ENCODE measurements around the gene C1QTNF3.
A peak's percentile ranks its signal among the peaks of the same experiment; 100 is the strongest.

Gene C1QTNF3

DNA sequence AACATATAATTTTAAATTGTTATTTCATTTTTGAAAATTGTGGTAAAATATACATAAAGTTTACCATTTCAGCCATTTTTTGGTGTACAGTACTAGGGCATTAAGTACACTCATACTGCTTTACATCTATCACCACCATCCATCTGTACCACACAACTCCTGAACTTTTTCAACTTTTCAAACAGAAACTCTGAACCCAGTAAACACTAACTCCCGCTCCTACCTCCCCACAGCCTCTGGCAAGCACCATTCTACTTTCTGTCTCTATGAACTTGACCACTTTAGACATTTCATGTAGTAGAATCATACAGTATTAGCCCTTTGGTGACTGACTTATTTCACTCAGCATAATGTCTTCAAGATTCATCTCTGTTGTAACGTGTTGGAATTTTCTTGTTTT lies 50.1 kb downstream of the C1QTNF3 start:
- DNase-seq: no peak

DNA sequence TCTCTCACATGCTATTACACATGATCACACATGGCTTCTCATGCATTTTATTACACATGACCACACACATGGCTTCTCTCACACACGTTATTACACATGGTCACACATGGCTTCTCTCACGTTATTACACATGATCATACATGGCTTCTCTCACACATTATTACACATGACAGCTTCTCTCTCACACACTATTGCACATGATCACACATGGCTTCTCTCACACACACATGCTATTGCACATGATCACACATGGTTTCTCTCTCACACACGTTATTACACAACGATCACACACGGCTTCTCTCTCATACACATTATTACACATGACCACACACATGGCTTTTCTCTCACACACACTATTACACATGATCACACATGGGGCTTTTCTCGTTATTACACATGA lies 57.6 kb downstream of the C1QTNF3 start:
- no peak for DNase-seq

DNA sequence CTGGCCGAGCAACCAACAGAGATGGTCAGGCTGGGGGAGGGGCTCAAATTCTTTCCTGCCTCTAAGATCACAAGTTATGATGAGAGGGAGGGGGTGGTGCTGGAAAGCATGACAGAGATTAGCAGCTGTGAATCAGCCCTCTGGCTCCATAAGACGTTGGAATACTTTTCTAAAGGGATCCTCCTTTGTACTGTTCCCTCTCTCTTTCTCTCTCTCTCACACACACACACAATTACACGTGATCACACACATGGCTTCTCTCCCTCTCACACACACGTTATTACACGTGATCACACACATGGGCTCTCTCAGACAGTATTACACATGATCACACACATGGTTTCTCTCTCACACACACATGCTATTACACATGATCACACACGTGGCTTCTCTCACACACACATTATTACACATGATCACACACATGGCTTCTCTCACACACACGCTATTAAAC lies 58.3 kb downstream of the C1QTNF3 start, which contains the start of gene SLC45A2:
SLC45A2 (minus strand) TSS at position 23 of the 454 bp plus-strand sequence. CDS start 110 bp downstream, outside the sequence.
- no peak for DNase-seq

DNA sequence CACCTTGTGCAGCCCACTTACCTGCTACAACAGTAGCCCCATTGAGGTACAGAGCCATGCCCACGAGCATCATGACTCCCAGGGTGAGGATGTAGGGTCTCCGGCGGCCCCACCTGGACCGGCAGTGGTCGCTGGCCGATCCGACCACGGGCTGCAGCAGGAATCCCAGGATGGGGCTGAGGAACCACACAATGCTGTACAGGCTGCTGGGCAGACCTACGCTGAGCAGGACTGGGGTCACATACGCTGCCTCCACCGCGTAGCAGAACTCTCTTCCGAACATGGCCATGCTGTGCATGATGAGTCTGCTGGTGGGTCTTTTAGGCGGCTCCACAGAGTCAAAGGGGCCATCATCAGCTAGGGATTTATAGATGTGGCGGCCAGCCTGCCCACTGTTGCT lies 58.8 kb downstream of the C1QTNF3 start:
- no peak for DNase-seq

DNA sequence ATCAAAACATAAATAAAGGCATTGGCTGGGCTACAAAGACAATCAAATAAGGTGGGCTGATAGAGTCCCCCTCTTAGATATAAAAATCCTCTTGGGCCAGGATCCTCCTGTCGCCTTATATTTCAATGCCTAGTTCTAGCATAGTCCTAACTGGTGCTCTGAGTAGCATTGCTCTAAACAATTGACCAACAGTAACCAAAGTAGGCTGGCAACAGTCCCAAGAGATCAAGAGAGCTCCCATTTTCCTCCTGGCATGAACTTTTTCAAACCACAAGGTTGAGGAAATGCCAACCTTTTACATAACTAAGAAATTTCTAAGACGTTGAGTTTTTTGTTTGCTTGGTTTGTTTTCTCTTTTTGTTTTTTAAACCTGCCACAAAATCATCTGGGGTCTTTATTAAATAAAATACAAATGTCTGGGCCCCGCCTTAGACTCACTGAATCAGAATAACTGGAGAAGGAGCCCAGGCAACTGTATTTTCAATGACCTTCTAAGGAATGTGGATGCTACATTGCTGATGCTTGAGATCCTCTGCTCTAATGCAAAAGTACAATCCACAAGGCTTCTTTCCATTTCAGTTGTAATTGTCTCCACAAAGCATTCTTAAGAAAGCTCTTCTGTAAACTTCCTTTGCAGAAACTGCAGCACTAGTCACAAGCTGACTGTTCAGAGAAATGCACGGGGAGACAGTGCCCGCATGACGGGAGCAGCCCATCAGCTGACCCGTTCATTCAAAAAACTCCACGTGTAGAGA lies 61.4 kb downstream of the C1QTNF3 start:
- no peak for DNase-seq

DNA sequence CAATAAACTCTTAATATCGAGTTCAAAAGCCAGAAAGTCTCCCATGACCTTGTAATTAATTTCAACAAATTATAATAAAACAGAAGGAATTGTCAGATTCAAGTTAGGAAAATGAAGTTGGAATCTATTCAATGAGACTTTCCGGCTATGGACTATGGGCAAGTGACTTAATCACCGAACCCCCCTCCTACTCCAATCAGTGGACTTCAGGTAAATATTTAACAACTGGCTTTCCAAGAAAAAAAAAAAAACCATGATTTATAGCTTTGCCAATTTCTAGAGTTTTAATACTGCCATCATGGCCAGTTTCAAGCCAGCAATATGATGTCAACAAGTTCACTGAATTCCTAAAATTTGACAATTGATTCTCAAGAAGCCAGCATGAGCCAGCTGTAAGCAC lies 63.0 kb downstream of the C1QTNF3 start:
- DNase-seq: no peak

DNA sequence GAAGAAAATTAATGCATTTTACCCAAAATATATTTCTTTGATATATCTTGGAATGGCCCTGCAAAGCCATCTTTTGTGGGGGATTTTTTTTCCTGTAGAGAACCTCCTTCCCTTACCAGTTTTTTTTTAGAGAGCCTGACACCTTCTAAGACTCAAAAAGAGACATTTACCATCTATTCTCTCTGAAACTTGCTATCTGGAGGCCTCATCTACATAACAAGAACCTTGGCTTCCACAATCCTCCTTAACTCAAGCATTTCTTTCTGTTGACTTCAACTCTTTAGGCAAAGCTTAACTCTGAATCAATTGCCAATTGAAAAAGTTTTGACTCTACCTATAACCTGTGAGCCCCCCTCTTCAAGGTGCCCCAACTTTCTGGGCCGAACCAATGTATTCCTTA lies 64.7 kb downstream of the C1QTNF3 start:
- no peak for DNase-seq

DNA sequence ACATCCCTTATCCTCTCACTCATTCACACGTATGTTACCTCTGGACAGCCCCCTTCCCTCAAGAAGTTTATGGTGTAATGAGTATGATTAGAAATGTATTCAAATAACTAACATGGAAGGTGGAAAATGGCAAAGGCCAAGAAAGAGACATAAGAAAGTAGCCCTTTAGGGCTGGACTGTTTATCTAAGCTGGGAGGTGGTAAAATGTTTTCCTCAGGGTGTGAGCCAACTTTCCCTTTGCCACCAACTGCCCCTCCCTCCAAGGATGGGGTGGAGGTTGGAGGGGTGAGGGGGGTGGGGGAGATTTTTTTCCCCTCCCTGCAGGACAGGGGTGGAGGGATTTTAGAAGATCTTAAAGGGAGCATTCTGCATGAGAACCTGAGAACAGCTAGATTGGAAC lies 66.7 kb downstream of the C1QTNF3 start:
- DNase-seq: no peak

DNA sequence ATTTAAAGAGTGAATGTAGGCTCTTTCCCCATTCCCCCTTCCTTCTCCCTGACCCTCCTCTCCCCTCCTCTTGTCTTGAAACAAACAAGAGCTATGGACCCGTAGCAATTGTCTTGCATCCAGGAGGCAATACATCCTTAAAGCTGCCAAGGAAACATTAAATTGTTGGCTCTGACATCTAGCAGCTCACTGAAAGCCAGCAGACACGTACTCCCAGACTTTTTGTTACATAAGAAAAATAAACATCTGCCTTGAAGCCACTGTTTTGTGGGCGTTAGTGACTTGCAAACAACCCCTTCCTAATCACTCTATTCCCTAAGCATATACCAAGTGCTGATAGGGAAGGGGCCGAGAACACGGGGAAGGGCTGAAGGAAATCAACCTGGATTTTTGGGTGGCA lies 67.2 kb downstream of the C1QTNF3 start:
- DNase-seq: no peak

DNA sequence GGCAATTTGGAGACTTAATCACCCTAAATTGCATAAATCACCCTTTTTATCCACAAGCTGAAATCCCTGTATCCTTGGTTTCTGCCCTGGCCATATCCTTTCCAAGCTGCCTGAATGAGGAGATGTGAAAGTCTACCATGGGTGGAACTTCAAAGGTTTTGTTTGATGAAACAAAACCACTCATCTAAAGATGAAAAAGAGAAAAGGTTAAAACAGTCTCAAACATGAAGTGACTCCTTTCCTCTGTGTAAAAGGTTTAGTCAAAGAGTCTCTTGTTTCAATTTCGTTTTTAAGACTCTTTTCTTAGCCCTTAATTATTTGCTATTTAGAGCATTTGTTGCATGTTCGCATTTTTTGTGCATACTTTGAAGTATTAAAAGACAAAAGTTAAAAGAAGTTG lies 69.7 kb downstream of the C1QTNF3 start:
- DNase-seq: no peak

DNA sequence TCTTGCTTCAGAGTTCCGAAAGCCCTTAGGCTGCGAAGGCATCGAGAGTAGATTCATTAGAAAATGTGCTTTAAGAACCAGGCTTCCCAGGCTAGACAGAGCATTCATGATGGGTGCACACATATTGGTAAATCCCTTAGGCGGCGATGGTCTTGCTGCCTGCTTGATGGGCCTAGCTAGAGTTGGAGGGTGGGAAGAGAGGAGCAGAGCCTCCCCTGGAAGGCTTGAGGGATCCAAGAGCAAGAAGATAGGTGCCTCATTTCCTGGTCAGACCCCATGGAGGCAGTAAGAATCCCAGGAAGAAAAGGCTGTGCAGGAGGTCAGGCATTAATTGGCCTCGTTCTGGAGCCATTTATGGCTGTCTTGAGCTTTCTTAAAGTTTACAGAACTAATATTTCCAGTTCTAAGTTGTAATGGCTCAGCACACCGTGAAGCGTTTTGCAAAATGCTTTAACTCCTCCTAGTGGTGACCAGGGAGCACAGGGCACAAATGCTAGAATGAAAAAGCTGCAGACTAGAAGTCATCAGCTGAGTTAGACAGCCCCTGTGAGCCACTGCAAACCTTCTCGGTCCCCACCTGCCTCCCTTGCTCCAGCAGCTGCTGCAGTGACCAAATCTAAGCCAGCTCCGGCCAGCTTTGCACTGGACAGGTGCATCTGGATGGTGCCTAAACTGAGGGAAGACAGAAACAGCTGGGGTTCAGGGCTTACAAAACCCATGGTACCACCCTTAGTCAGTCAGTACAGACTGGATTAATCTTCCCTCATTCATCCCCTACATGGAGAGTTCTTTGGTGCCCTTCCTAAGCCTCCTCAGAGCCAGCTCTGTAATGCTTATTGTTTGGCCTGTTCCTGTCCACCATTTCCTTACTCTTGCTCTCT lies 73.2 kb downstream of the C1QTNF3 start:
- peak; percentile 69 to 83 for DNase-seq

DNA sequence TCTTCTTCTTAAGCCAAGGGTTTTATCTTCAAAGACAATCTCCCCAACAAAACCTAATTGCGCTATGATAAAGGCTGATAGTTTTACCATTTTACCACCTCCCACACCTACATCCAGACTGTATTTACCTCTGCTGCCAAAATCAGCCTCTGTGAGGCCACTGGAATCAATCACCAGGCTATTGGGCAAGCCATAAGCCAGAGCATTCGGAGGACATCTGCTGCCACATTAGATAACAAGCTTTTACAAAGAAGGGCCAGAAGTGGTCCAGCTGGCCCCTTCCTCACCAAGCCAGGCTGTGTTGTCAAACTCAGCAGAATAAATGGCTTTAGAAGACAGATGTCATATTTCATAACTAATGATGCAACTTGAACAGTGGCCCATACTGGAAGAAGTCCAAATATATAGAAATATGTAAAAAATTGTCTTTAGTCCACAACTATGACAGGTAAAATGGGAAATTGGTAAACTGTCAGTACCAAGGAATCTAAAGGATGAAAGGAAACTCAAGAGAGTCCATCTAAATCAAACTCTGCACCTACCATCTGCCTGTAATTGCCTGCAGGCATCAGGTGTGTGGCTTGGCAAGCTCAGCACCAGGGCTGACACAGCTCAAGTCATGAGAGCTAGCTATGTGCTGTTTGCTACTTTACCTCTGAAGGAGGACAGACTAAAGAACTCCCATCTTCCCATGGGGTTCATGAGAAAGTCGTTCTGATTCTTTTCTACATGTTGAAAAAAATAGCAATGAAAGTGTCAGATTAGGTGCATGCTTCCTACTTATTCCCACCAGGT lies 74.6 kb downstream of the C1QTNF3 start:
- DNase-seq: no peak
